GM20431 (cell line): ENCODE measurements around the gene TGFBRAP1.

ENCODE experiments used
- in situ Hi-C: fragments of 300-500 bp; cut with MseI, MboI; formaldehyde crosslinking; loops from one replicate; pipeline ENCODE4 v1.15.0; 2020; ENCODE audit warnings: low sequenced_read_pairs; ENCODE audit not compliant: unreplicated experiment

TGFBRAP1 gene, protein sequence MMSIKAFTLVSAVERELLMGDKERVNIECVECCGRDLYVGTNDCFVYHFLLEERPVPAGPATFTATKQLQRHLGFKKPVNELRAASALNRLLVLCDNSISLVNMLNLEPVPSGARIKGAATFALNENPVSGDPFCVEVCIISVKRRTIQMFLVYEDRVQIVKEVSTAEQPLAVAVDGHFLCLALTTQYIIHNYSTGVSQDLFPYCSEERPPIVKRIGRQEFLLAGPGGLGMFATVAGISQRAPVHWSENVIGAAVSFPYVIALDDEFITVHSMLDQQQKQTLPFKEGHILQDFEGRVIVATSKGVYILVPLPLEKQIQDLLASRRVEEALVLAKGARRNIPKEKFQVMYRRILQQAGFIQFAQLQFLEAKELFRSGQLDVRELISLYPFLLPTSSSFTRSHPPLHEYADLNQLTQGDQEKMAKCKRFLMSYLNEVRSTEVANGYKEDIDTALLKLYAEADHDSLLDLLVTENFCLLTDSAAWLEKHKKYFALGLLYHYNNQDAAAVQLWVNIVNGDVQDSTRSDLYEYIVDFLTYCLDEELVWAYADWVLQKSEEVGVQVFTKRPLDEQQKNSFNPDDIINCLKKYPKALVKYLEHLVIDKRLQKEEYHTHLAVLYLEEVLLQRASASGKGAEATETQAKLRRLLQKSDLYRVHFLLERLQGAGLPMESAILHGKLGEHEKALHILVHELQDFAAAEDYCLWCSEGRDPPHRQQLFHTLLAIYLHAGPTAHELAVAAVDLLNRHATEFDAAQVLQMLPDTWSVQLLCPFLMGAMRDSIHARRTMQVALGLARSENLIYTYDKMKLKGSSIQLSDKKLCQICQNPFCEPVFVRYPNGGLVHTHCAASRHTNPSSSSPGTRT

DNA sequence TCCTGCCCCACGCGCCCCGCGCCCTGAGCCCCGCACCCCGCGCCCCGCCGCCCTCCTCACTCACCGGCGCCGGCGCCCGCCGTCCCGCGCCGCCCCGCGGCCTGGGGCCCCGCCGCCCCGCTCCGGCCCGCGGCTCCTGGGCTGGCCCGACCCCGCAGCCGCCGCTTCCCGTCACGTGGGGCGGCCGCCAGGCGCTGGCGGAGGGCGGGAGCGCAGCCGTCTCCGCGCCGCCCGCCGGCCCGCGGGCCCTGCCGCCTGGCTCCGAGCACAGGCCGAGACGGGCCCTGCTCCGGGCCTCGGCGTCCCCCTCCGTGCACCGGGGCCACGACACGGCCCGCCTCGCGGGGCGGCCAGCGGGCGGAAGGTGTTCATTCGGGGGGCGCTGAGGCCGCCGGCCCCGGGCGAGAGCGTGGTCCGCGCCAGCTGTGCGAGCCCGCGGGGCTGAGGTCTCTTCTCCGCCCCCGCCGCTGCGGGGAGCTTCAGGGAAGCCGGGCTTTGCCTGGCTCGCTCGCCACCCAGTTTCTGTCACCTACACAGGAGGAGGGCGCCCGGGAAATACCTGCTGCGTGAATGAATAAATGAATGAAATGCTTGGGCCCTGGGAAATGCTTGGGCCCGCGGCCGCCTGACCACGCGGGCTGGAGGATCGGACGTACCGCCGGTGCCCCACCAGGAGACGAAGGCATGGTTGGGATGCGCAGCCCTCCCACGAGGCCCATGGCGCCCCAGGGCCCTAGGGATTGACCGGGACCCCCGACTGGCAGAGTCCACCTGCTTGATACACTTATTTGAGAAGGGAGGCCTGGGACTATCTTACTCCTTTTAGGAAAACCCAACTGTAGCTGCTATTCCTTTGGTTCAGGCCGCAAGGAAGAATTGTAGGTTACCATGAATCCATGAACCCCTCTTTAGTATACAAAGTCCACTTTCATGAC, at the start of gene TGFBRAP1:
TGFBRAP1 (minus strand) TSS at position 175 of the 935 bp plus-strand sequence. CDS start 21,434 bp downstream, outside the sequence.
- in situ Hi-C loops = no loop called here

DNA sequence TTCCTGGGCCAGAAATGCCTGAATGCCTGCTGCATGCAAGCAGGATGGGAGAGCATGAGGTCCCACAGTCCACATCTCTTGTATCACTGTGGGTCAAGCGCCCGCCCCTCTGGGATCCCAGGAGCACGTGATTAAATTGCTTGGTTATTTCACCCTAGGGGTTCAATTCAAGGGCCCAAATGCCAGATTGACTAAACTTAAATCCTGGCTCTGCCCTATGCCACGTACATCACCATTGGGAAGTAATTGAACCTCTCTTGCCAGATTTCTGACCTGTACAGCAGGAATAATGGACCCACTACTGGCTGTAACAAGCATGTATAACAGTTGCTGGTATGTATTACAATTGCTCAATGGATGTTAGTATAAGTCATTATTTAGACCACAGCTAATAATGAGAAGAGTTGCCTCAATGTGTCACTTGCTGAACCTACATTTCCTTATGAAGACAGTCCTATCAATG, 49.4 kb upstream of the TGFBRAP1 start:
- in situ Hi-C loops = no loop called here

DNA sequence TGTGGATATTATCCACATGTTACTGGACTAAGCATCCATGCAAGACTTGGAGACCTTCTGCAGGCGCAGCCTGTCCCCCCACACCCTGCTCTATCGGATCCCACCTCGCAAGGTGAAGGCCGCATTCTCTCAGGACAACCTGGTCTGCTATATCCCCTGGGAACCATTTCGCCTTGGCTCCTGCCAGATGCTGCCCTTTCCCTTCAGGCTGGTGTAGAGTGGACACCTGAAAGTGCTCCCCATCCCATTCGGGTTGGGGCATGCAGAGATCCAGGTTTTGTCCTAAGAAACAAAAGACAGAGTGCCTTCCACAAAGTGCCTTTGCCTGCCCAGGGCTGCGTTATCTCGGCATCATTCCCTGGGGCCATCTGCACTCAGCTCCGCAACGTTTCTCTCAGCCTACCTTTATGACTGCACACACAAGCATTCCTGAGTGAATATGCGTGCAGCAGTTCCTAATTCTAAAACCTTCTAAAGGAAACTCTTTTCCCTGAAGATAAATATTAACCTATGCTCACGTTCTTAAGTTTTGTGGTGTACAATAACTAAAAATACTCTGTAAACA, 48.8 kb upstream of the TGFBRAP1 start:
- in situ Hi-C loops = no loop called here

DNA sequence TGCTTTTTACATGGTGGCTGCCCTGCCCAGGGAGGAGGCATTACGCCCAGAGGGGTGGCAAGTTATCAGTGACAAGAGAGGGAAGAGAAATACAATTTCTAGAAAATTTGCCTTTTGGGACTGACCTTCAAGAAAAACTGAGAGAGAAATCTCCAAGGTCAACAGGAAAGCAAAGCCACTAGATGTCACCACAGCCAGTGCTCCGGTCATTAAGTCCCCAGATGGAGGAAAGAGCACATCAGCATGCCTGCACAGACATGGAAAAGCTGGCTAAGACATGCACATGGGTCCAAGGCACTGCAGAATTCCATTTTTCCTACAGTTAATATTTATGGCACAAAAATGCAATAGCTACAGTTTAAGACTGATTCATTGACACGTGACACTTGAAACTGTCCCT, 48.3 kb upstream of the TGFBRAP1 start:
- in situ Hi-C loops = no loop called here

DNA sequence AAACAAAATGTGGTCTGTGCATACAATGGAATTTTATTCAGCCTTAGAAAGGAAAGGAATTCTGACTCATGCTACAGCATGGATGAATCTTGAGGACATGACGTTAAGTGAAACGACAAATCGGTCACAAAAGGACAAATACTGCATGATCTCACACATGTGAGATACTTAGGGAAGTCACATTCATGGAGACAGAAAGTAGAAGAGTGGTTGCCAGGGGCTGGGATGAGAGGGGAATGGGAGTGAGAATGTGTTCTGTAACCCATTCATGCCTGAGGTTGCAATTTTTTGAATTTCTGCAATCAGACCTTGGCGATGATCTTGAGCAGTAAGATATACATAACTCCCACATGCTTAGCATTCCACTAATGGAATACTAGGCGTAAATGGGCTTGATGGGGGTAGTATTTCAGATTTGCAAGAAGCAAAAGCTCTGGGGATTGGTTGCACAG, 47.3 kb upstream of the TGFBRAP1 start:
- in situ Hi-C loops = no loop called here

DNA sequence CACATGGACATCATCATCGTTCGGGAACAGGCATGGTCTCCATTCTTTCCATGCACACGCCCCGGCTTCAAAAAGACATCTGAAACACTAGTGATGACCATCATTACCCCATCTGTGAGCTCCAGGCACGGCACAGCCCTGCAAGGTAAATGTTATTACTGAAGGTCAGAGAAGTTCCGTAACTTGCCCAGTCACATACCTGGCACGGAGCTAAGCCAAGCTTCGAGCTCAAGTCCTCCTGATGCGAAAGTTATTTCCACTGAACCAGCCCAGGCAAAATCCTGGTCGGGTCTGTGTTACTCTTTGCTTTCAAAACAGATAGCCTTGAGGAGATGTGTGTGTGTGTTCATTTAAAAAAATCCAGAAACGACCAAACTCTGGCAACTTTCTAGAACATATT, 46.5 kb upstream of the TGFBRAP1 start:
- in situ Hi-C loops = no loop called here

DNA sequence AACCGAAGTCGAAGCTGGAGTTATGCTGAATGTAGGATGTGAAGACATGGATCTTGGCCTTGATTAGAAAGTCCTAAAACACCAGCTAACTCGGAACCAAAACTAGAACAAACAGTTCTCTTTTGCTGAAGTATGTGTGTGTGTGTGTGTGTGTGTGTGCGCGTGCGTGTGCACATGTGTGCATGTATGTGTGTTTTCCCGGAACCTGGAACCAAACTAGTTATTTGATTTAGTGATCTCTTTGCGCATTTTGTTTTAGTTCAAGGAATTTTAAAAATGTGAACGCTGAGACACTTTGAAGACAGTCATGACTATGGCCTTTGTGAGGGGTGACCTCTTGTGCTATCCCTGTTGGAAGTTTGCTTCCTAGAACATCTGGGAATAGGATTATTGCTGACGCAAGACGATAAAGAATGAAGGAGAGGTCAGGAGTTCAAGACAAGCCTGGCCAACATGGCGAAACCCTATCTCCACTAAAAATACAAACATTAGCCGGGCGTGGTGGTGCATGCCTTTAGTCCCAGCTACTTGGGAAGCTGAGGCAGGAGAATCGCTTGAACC, 45.5 kb upstream of the TGFBRAP1 start:
- in situ Hi-C loops = no loop called here

DNA sequence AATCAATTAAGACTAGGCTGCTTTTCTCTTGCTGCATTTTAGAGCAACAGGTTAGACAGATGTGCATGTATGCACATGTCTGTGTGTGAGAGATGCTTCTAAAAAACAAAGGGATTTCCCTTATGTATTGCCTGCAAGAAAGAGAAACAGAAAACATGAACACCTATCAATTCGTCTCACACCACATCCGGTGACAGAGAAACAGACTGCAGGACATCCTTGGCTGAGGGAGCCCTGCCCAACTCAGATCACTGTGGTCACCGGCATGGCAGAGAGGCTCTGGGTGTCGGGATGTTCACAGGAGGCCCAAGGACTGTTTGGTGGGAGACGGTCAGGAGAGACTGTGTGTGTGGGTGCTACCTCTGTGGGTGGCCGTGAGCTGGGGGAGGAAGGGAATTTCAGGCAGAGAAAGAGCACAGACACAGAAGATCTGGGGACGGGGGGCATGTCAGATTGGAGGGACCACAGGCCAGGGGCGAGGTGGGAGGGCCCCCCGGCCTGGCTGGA, 44.4 kb upstream of the TGFBRAP1 start:
- in situ Hi-C loops = no loop called here

DNA sequence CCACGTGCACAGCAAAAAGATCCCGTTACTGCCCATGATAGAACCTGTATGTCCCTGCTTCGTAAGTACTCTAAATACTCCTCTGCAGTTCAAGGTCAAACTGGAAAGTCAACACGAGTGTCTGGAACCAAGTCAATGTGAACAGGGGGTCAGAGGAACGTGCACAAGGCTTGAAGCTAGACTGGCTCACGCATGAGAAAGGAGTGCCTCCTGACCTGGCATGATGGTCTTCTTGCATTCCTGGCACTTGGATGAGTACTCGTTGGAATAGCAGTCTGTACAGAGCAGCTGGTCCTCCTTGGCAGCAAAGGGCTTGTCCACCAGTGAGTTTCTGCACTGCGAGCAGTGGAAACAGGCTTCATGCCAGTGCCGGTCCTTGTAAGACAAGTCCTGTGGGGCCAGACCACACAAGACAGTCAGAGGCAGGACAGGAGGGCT, 43.8 kb upstream of the TGFBRAP1 start:
- in situ Hi-C loops = no loop called here

DNA sequence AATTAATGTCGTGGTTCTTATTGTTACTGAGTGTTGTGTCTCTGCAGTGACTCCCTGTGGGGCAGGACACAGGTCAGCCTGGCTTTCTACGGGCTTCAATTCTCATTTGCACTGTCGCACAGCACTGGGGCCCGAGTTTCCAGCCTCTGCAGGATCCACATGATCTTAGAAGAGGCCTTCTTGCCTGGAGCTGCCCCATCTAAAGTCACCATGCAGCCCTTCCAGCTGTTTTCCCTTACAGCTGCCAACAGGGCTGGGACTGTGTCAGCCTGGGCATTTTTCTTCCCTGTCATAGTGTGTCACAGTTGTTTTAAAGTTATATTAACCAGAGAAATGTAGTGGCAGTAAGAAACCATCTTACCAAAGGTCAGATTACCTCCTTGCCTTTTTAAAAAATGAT, 42.3 kb upstream of the TGFBRAP1 start:
- in situ Hi-C loops = no loop called here

DNA sequence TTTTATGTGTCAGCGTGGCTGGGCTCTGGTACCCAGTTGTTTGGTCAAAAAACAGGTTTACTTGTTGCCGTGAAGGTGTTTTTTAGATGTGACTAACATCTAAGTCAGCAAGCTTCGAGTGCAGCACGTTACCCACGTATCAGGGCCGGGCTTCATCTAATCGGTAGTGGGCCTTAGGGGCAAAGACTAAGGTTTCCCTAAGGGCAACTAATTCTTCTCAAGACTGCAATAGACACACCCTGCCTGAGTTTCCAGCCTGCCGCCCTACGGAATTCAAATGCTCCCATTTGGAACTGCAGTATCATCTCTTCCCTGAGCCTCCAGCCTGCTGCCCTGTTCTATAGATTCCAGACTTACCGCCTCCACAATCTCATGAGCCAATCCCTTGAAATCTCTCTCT, 41.6 kb upstream of the TGFBRAP1 start:
- in situ Hi-C loops = no loop called here

DNA sequence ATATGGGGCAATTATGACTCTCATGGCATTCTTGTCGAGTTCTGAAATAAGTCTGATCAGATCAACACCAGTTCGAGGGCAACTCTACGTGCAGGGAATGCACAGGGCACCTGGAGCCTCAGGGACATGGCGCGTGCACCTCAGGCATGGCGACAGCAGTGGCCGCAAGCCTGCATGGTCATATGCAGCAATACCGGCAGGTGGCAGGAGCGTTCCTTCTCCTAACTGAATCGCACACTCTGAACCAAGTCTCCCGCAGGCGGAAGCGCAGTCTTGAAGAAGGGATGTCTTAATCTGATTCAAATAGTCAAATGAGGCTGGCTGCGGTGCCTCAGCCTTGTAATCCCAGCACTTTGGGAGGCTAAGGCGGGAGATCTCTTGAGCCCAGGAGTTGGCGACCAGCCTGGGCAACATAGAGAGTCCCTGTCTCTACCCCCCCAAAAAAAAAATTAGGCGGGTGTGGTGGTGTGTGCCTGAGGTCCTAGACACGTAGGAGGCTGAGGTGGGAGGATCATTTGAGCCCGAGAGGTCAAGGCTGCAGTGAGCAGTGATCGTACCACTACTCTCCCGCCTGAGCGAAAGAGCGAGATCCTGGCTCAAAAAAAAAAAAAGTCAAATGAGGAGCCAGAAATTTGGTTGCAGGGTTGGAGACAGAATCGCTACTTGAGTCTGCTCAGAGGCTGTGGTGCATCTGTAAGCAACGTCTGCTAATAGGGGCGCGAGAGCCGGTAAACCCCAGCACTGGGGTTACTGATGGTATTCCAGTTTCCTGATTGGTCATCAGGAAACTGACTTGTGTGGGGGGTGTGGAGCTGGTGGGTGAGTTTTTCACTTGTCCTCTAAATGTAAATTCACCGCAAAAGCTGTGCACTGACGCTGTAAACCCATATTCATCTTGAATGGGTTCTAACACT, 40.5 kb upstream of the TGFBRAP1 start:
- in situ Hi-C loops = loop anchor here (10.0 kb wide), 1 partner anchor 155 kb away; no protein-coding TSS in a partner anchor

DNA sequence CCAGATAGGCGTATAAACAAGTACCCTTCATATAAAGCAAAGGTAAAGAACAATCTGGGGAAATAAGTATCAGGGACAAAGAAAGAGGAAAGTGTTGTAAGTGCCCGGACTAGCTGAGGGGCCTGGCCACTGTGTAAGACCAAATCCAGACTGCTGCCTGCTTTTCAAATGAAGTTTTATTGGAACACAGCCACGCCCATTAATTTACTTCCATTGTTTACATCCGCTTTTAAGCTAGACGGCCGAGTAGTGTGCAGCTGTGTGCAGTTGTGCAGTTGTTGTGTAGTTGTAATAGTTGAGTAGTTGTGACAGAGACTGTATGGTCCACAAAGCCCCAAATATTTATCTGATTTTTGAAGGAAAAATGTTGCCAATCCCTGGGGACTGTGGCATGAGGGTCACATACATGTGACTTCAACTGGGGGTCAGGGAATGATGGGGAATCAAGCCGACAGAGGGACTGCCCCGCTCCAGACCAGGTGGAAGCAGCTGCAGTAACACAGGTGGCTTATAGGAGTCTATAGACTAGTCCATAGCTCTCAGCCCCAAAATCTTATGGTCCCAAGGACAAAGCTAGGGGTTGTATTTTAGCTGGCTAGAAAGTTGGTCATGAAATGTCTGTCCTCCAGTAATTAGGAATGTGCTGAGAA, 39.3 kb upstream of the TGFBRAP1 start:
- in situ Hi-C loops = loop anchor here (10.0 kb wide), 1 partner anchor 156 kb away; no protein-coding TSS in a partner anchor

DNA sequence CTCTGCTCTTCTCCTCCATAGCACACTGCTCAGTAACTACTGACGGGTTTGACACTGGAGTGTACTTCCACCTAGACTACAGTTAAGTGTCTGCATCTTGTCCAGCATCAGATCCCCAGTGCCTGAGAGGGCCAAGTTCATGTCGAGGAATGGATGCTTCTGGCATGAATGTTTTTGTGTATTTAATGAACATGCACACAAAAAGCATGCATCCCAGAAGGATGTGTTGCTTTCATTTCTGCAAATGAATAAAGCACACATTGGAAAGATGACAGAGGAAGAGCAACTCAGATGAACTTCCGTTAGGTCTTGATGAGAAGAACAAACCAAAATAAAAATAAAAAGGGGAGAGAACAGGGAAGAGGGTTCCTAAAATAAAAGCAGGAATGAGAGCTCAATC, 35.7 kb upstream of the TGFBRAP1 start:
- in situ Hi-C loops = loop anchor here (10.0 kb wide), 1 partner anchor 160 kb away; no protein-coding TSS in a partner anchor

DNA sequence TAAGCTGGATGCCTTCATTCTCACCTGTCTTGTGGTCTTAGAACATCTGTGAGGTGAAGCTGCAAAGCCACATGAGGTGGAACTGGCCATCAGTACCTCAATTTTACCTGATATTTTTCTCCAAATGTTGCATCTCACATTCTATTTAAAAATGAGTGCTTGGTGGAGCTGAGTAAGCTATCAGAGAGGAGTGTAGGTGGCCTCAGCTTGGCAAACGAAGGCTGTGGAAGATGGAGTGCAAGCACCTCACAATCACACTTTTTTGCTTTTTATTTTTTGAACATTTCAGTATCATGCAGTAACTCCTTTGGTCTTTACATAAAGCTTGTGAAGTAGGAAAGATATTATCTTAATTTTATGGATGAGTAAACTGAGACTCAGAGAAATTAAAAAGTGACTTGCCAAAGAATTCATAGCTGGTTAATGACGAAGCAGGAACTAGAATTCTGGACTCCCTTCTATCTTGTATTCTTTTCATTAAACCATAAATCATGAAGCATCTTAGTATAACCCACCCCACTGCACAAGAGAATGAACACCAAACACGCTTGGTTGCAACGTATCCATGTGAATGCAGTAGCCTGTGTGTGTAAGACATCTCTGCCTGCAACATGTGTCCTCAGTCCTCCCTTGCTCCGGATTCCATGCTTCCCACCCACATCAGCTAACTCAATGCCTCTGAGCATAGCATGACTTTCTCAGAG, 35.1 kb upstream of the TGFBRAP1 start:
- in situ Hi-C loops = loop anchor here (10.0 kb wide), 1 partner anchor 160 kb away; no protein-coding TSS in a partner anchor

DNA sequence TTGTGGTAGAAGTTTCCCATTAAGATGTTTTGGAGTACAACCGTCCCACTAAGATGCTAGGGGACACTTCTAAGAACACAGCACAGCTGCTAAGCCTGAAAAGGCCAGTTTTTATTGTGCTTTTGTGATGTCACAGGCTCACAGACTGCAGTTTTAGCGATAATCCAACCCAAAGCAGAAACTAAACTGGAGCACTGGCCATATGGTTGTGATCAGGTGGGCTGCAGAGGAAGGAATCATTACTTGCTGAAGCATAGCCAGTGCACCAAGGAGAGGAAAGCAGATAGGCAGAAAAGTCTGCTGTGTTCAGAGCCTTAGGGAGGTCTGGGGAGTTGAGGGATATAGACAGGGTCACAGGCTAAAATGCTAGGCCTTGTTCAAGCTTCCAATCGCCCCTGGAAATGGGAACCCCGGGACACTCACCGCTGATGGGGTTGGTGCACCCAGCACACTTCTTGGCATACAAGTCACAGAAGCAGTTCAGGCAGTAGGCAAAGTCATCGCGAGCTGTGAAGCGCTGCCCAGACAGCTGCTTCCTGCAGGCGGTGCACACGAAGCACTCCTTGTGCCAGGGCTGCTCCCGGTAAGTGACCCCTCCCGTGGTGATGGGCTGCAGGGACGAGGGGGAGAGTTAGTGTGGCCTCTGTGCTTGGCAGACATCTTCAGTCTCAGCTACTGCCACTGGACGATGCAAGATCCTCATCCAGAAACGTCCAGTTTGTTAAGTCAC, 33.5 kb upstream of the TGFBRAP1 start:
- in situ Hi-C loops = loop anchor here (10.0 kb wide), 1 partner anchor 162 kb away; no protein-coding TSS in a partner anchor
